Central memory CD8-positive, alpha-beta T cell (primary cell): ENCODE measurements around the gene MLNR.
A peak's percentile ranks its signal among the peaks of the same experiment; 100 is the strongest.

ENCODE experiments used
- ATAC-seq: fragments of 150-1000 bp; cut with Tn5 transposase; replicated peaks from 2 replicates; pipeline ENCODE4 v1.10.0; 2022; ENCODE audit warnings: mild to moderate bottlenecking, moderate FRiP score, moderate number of reproducible peaks; ENCODE audit not compliant: poor library complexity, severe bottlenecking; ENCODE audit errors: extremely low read depth
- DNase-seq, 2 donors: peaks; one replicate each; pipeline ENCODE4 v3.0.0; 2021; ENCODE audit warnings: low spot score in 2 of 2
- H3K27ac Mint-ChIP-seq: one replicate; pipeline ENCODE4 v1.8.0; 2022; ENCODE audit warnings: low read depth, mild to moderate bottlenecking, moderate library complexity, mixed read lengths
- H3K27me3 Mint-ChIP-seq: one replicate; pipeline ENCODE4 v1.8.0; 2022; ENCODE audit warnings: mixed read lengths
- H3K36me3 Mint-ChIP-seq: one replicate; pipeline ENCODE4 v1.8.0; 2022; ENCODE audit warnings: mild to moderate bottlenecking, moderate library complexity, mixed read lengths; ENCODE audit not compliant: insufficient read depth
- H3K4me1 Mint-ChIP-seq: one replicate; pipeline ENCODE4 v1.8.0; 2022; ENCODE audit warnings: mixed read lengths
- H3K4me3 Mint-ChIP-seq: one replicate; pipeline ENCODE4 v1.8.0; 2022; ENCODE audit warnings: mild to moderate bottlenecking, moderate library complexity, mixed read lengths
- H3K9me3 Mint-ChIP-seq: one replicate; pipeline ENCODE4 v1.8.0; 2022; ENCODE audit warnings: mixed read lengths

MLNR gene

GRCh38 chr13:49214917-49215376 lies 5.2 kb upstream of the MLNR start:
- DNase-seq = no peak
- Mint-ChIP-seq H3K4me1 (peaks cover 18% of the 10 kb centered on the region), H3K36me3 (peaks cover 4% of the 10 kb centered on the region), H3K4me3 (no peak overlapping the region), H3K9me3 (no peaks in the 10 kb centered on the region), H3K27me3 (peaks cover 36% of the 10 kb centered on the region), H3K27ac (peak overlapping the region; percentile 50)
- peak; percentile 62 for ATAC-seq

DNA sequence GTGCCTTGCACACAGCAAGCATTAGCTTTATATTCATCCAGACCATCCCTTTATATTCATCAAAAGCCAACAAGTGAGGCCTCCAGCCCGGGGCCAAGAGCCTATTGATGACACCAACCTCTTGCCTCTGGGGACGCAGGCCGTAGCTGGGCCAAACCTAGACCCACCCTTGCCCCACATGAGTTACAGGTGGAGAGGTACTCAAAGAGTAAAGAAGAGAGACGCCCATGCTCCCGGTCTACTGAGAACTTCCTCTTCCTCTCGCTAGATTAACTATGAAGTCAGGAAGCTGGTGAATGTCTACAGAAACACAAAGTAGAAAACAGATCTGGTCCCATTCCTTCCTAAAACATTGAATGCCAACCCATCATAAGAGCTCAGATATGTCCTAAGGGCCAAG lies 3.8 kb upstream of the MLNR start:
- peaks cover 41% of the 10 kb centered on the region for H3K27me3 Mint-ChIP-seq
- DNase-seq = no peak
- no peak overlapping the region for H3K4me3 Mint-ChIP-seq
- no peaks in the 10 kb centered on the region for H3K9me3 Mint-ChIP-seq
- peaks cover 2% of the 10 kb centered on the region for H3K36me3 Mint-ChIP-seq
- H3K4me1 Mint-ChIP-seq = peaks cover 21% of the 10 kb centered on the region
- H3K27ac Mint-ChIP-seq = no peak overlapping the region
- no peak for ATAC-seq

- H3K27me3 Mint-ChIP-seq = peaks cover 58% of the 10 kb centered on the region
- H3K27ac Mint-ChIP-seq = no peak overlapping the region
- no peaks in the 10 kb centered on the region for H3K9me3 Mint-ChIP-seq
These were observed 2.1 kb upstream of the MLNR start for GRCh38 chr13:49217962-49218492.

GRCh38 chr13:49218493-49219051 lies 1.6 kb upstream of the MLNR start:
- H3K27ac Mint-ChIP-seq = no peak overlapping the region
- DNase-seq (no peak), ATAC-seq (no peak)
- H3K4me3 Mint-ChIP-seq = no peak overlapping the region
- peaks cover 60% of the 10 kb centered on the region for H3K27me3 Mint-ChIP-seq
- peaks cover 22% of the 10 kb centered on the region for H3K4me1 Mint-ChIP-seq
- H3K9me3 Mint-ChIP-seq = no peaks in the 10 kb centered on the region
- H3K36me3 Mint-ChIP-seq = peaks cover 4% of the 10 kb centered on the region

More at GRCh38 chr13:49217962-49218492, 2.1 kb upstream of the MLNR start:
- Mint-ChIP-seq H3K36me3 (peaks cover 4% of the 10 kb centered on the region), H3K4me3 (no peak overlapping the region), H3K4me1 (peaks cover 23% of the 10 kb centered on the region)
- ATAC-seq = no peak
- DNase-seq = no peak

DNA sequence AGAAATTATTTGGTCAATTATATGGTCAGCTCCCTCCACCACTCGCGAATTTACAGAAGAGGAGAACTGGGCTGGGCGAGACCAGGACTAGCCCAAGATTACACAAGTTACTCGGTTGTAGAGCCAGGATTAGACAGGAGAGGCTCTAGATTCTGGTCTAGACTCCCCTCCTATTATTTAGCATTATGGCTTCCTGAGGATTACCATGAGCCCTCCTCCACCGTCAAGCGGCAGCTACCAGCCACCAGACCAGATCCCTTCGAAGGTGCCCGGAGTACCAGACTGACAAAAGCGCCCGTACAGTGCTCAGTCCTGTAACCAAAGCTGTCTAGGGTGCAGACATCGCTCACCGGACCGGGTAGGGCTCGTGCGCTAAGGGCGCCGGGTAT lies 497 bp upstream of the MLNR start:
- Mint-ChIP-seq H3K4me1 (peaks cover 13% of the 10 kb centered on the region), H3K27me3 (peaks cover 62% of the 10 kb centered on the region), H3K9me3 (no peaks in the 10 kb centered on the region), H3K27ac (no peak overlapping the region), H3K36me3 (peaks cover 4% of the 10 kb centered on the region), H3K4me3 (peak overlapping the region; percentile 61)
- DNase-seq (no peak), ATAC-seq (peak; percentile 21)

DNA sequence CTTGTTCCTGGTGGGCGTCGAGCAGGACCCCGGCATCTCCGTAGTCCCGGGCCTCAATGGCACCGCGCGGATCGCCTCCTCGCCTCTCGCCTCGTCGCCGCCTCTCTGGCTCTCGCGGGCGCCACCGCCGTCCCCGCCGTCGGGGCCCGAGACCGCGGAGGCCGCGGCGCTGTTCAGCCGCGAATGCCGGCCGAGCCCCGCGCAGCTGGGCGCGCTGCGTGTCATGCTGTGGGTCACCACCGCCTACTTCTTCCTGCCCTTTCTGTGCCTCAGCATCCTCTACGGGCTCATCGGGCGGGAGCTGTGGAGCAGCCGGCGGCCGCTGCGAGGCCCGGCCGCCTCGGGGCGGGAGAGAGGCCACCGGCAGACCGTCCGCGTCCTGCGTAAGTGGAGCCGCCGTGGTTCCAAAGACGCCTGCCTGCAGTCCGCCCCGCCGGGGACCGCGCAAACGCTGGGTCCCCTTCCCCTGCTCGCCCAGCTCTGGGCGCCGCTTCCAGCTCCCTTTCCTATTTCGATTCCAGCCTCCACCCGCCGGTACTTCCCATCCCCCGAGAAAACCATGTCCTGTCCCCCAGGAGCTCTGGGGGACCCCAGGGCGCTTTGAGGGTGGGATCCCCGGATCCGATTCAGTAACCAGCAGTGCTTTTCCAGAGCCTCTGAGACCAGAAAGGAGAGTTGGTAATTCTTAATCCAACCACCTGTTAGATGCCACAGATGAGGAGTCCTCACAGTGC lies 885 bp downstream of the MLNR start:
- H3K9me3 Mint-ChIP-seq = no peaks in the 10 kb centered on the region
- ATAC-seq = peak; percentile 5
- no peak for DNase-seq
- peaks cover 4% of the 10 kb centered on the region for H3K36me3 Mint-ChIP-seq
- H3K27me3 Mint-ChIP-seq = peaks cover 73% of the 10 kb centered on the region
- H3K4me3 Mint-ChIP-seq = peak overlapping the region; percentile 70
- H3K4me1 Mint-ChIP-seq = peaks cover 5% of the 10 kb centered on the region
- no peak overlapping the region for H3K27ac Mint-ChIP-seq

- peaks cover 4% of the 10 kb centered on the region for H3K36me3 Mint-ChIP-seq
- ATAC-seq (no peak), DNase-seq (no peak)
- H3K4me3 Mint-ChIP-seq = peak overlapping the region; percentile 70
- peaks cover 5% of the 10 kb centered on the region for H3K4me1 Mint-ChIP-seq
- H3K9me3 Mint-ChIP-seq = no peaks in the 10 kb centered on the region
- no peak overlapping the region for H3K27ac Mint-ChIP-seq
- peaks cover 71% of the 10 kb centered on the region for H3K27me3 Mint-ChIP-seq
These were observed 1.4 kb downstream of the MLNR start for GRCh38 chr13:49221590-49221965.

DNA sequence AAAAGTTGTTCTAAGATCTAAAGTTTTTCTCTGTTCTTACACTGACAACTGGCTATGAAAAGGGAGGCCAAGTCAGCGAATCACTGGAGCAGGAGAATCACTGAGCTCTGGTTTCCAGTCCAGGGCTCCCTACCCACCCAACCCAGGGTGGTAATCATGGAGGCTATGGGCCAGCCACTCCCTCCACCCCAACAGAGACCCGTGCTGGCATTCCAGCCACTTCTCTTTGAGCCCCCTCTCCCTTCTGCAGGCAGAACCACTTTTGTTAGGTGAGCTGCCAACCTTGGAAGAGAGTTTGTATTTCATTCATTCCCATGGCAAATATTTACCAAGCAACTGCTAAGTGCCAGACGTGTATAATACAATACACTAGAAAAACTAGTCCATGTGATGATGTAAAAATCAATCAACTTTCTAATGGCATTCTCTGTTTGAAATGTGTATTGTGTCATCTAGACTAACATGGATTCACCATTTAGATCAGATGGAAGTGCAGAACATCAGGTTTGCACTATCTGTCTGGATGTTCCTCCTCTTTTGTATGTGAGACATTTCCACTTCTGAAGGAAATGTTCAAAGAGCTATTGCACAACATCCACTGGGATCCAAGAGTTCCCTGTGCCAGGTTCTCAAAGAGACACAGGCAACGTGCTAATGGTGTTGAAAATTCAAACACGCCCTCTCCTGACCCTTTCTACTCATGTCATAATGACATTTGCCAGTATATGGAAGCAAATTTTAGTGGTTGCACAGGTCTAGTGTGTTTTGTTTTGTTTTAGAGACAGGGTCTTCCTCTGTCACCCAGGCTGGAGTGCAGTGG lies 5.3 kb downstream of the MLNR start:
- no peak overlapping the region for H3K27ac Mint-ChIP-seq
- DNase-seq = no peak

GRCh38 chr13:49226613-49227012 lies 6.5 kb downstream of the MLNR start:
- Mint-ChIP-seq H3K9me3 (no peaks in the 10 kb centered on the region), H3K4me3 (no peak overlapping the region)
- ATAC-seq = no peak

More for the DNA sequence above, 5.3 kb downstream of the MLNR start:
- Mint-ChIP-seq H3K27me3 (peaks cover 38% of the 10 kb centered on the region), H3K9me3 (no peaks in the 10 kb centered on the region), H3K36me3 (peaks cover 2% of the 10 kb centered on the region), H3K4me1 (peaks cover 5% of the 10 kb centered on the region), H3K4me3 (no peak overlapping the region)
- ATAC-seq = no peak

DNA sequence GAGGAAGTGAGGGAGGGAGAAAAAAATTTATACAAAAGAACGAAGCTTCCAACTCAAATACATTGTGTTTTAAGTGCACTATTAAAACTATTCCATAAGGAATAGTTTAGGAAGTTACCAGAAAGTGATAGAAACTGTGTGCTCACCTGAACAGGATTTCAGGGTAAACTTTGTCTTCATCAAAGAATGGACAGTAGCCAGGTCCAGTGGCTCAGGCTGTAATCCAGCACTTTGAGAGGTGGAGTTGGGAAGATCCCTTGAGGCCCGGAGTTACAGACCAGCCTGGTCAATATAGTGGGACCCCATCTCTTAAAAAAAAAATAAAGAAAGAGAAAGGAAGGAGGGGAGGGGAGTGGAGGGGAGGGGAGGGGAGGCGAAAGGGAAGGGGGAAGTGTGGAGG lies 14.6 kb downstream of the MLNR start:
- H3K9me3 Mint-ChIP-seq = no peaks in the 10 kb centered on the region

More at GRCh38 chr13:49226613-49227012, 6.5 kb downstream of the MLNR start:
- no peaks in the 10 kb centered on the region for H3K4me1 Mint-ChIP-seq
- no peak overlapping the region for H3K27ac Mint-ChIP-seq
- peaks cover 30% of the 10 kb centered on the region for H3K27me3 Mint-ChIP-seq
- DNase-seq = no peak
- peaks cover 2% of the 10 kb centered on the region for H3K36me3 Mint-ChIP-seq

GRCh38 chr13:49235856-49236431 lies 15.8 kb downstream of the MLNR start:
- Mint-ChIP-seq H3K4me3 (no peak overlapping the region), H3K4me1 (no peaks in the 10 kb centered on the region), H3K27me3 (no peaks in the 10 kb centered on the region), H3K36me3 (peaks cover 2% of the 10 kb centered on the region), H3K9me3 (no peaks in the 10 kb centered on the region), H3K27ac (no peak overlapping the region)
- no peak for ATAC-seq
- DNase-seq = no peak

More for the DNA sequence above, 14.6 kb downstream of the MLNR start:
- Mint-ChIP-seq H3K36me3 (no peaks in the 10 kb centered on the region), H3K4me1 (no peaks in the 10 kb centered on the region), H3K4me3 (no peak overlapping the region), H3K27ac (no peak overlapping the region), H3K27me3 (no peaks in the 10 kb centered on the region)
- no peak for DNase-seq
- no peak for ATAC-seq

- Mint-ChIP-seq H3K27me3 (no peaks in the 10 kb centered on the region), H3K4me3 (no peak overlapping the region), H3K4me1 (no peaks in the 10 kb centered on the region), H3K9me3 (no peaks in the 10 kb centered on the region), H3K36me3 (peaks cover 2% of the 10 kb centered on the region), H3K27ac (no peak overlapping the region)
- ATAC-seq (no peak), DNase-seq (no peak)
These were observed 18.5 kb downstream of the MLNR start for GRCh38 chr13:49238621-49239020.
